ENCODE measurements around the gene KRT71.
"Not testable (repeated sequence)": the region's sequence is repeated elsewhere in the genome, so short reads cannot be mapped to it uniquely, and the experiment has no call there.

DNA sequence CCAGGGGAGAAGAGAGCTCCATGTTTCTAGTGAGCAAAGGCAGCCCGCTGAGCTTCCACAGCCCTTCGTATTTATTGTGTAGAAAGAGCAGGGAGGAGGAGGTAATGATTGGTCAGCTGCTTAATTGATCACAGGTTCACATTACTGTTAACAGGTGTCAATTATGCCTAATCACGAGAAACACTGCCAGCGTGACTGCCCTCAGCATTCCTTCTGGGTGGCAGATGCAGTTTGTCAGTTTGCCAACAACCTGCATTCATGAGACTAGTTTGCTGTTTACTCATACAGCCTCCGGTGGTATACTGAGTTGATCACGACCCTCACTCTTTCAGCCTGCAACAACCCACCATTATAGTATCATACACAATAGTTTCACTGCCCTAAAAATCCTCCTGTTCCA is 52.4 kb downstream of the KRT71 start:
- TF ChIP-seq, protein P1, sequence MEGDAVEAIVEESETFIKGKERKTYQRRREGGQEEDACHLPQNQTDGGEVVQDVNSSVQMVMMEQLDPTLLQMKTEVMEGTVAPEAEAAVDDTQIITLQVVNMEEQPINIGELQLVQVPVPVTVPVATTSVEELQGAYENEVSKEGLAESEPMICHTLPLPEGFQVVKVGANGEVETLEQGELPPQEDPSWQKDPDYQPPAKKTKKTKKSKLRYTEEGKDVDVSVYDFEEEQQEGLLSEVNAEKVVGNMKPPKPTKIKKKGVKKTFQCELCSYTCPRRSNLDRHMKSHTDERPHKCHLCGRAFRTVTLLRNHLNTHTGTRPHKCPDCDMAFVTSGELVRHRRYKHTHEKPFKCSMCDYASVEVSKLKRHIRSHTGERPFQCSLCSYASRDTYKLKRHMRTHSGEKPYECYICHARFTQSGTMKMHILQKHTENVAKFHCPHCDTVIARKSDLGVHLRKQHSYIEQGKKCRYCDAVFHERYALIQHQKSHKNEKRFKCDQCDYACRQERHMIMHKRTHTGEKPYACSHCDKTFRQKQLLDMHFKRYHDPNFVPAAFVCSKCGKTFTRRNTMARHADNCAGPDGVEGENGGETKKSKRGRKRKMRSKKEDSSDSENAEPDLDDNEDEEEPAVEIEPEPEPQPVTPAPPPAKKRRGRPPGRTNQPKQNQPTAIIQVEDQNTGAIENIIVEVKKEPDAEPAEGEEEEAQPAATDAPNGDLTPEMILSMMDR (IDR thresholded peaks at IDR 0.05) = not testable (repeated sequence)
- not testable (repeated sequence) for TF ChIP-seq POLR2A, POLR2AphosphoS5 (IDR thresholded peaks at IDR 0.05)
